ENCODE measurements around the gene PLIN5.

Gene PLIN5, protein sequence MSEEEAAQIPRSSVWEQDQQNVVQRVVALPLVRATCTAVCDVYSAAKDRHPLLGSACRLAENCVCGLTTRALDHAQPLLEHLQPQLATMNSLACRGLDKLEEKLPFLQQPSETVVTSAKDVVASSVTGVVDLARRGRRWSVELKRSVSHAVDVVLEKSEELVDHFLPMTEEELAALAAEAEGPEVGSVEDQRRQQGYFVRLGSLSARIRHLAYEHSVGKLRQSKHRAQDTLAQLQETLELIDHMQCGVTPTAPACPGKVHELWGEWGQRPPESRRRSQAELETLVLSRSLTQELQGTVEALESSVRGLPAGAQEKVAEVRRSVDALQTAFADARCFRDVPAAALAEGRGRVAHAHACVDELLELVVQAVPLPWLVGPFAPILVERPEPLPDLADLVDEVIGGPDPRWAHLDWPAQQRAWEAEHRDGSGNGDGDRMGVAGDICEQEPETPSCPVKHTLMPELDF

DNA sequence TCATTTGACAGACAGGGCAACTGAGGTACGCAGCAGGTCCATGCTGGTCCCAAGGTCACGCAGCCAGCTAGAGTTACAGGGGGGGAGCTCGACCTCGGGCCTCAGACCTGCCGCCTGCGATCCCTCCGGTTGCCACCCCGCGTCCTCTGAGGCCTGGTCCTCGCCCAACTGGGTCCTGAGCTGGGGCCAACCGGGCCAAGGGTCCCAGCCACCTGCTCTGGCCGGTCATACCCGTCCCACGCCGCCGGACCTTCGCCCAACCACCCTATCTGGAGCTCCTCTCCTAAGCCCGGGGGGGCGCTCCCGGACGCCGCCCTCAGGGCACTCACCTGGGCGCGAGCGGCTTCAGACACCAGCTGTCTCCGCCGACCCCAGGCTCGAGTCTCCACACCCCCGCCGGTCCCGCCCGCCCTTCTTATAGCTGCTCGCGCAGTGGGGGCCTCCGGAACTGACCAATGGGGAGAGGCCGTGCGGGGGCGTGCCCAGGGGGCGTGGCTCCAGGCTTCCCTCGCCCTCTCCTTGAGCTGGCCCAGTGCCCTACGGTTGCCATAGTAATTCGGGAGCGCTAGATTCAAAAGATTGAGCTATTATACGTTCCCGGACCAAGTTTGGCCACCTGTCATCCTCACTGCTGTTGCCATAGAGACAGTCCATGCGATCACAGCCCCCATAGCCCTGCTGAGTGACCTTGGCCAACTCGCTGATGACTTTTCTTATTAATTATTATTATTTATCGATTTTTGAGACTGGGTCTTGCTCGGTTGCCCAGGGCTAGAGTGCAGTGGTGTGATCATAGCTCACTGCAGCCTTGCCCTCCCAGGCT lies at the start of gene PLIN5:
Gene PLIN5, minus strand, starts transcription at position 389 of the 823 bp plus-strand sequence. CDS start 1,150 bp downstream, outside the sequence.
- peak; percentile 50 to 67 for ATAC-seq

DNA sequence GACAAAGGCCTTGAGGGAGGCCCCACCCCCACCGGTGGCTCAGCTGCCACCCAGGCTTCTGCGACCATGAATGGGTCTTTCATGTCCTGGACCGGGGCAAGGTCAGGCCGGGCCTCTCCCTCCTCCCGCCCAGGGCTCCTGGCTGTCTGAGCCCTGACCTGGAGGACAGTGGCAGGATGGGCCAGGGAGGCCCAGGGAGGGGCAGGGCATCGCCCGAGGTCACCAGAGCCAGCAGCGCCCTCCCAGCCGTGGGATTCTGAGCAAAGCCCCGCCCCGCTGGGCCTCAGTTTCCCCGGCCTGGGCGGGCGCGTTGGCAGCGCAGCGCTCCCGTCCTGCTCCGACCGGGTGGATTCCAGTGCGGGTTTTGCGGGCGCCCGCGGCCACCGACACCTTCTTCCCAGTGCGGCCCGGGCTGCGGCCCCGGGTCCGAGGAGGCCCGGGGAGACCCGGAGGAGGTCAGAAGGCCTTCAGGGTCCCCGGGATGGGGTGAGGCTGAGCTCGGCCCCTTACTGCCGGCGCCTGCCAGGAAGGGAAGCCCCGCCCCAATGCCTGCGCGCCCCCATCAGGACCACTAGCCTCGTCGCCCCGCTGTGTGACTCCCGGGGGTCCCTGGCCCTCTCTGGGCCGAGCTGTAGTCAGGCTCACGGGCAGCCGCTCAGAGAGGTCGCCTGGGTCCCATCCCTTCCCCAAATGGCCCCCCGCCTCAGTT lies 49.1 kb upstream of the PLIN5 start:
- no peak for ATAC-seq

DNA sequence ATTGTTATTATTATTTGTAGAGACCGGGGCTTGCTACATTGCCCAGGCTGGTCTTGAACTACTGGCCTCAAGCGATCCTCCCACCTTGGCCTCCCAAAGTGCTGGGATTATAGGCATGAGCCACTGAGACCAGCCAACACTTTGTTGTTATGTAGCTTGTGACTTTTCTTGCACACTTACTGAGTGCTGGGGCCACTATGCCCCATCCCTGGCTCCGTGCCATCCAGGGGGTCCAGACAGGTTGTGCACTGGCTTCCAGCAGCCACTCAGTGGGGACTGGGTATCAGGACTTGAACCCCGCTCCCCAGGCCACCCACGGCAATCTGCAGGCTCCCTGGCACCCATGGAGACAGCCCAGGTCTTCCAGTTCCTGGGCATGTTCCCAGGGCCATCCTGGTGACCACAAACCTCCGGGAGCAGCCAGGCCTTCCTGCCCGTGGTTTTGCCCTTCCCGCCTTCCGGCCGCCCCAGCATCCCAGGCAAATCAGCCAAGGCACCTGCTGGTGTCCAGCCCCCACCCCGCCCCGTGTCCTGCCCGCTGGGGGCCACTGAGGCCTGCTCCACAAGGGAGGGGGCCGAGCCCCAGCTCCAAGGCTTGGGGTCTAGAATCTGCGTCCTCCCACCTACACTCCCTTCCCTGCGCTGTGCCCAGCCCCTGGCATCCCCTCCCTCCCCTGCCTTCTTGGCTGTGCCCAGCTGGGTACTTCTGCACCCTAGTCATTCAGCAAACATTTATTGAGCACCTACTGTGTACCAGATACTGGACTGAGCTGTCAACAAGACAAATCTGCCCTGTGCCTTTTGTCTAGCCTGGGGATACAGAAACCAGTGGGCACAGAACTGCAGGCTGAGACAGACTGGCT lies 48.2 kb upstream of the PLIN5 start:
- no peak for ATAC-seq

DNA sequence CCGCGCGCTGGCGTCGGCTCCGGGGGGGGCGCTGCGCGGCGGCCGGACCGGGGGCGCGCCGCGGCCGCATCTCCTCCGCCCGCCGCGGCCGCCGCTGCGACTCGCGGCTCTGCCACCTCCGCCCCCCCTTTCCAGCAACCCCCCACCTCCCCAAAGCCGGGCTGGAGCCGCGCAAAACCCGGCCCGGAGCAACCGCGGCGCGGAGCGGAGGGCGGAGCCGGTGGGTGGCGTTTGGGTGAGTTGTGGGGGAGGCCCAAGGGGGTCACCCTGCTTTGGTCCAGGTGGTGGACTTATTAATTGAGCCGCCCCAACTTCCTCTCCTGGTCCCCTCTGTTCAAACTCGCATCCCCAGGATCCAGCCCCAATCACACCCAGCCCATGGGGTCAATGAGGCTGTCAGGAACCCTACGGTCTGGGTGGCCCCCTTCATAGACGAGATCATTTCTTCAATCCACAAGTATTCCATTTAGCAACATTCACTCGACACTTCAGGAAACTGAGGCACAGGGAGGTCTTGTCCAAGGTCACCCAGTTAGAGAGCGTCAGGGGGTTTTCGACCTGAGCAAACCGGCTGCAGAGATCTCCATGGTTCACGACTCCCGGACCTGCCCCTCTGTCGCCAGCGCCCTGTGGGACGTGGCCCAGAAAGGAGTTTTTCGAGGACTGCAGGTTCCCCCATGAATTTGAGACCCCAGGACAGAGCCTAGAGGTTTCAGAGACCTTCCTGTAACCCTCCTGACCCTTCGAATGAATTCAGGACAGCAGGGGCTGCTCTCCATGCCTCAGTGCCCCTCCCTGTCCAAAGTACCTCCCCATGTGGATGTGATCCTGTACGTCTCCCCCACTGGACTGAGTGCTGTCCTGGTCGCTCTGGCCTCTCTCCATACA lies 46.9 kb upstream of the PLIN5 start:
- peak in 1 of 2 donors; percentile 17 for ATAC-seq

DNA sequence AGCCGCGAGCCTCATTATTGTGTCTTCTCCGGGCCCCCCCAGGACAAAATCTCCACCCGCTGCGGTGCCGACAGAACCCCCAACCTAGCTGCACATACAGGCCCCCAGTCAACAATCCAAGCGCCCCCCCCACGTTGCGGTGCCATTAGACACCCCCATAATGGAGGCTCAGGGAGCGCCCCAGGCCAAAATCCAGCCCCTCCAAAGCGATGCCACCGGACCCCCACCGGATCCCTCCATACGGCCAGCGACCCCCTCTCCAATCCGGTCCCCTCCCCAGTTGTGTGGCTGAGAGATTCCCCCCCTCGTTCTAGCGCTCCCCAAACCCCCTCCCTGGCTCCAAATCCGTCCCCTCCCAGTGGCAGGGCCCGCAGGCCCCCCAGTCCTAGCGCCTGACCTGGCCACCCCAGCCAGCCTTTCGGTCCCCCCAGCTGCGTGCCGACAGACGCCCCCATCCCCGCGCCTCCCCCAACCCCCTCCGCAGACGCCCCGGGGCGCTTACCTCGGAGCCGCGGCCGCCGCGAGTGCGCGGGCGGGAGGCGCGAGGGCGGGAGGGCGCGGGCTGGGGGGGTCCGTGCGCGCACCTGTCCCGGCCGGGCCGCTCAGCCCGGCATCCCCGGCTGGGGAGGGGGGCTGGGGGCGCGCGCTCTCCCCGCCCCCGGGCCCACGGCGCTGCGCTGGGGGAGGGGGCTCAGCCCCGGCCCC lies 46.1 kb upstream of the PLIN5 start:
- no peak for ATAC-seq

DNA sequence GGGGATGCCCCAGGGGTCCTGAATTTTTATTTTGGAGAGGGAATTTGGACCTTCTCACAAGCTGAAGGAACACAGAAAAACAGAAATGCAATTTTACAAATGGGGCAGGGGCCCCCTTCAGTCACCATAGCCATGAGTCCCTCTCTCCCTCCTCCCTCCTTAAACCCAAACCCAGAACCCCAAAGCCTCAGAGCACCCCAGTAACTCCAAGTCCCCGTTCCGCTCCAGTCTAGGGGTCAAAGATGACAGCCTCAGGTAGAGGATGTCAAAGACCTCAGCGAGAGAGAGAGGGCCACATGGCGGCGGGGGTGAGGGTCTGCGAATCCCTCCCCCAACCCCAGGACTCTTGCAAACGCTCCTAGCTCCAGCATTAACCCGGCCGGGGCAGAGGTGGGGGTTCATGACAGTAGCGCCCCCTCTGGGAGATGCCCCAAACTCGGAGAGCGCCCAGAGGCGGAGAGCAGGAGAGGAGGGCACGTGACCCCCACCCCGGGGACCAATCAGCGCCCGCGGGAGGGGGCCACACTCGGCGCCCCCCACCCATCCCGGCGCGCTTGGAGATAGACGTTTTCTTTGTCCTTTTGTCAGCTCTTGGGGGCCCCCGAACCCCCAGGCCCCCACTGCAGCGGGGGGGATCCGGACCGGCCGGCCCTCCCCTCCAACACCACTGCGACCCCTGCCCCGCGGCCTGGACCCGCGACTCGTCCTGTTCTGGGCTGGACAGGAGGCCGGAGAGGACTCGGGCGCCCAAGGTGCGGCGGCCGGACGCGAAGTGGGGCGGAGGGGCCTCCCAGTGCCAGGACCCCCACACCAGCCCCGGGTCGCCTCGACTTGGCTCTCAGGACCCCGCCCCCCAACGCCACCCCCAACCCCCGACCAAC lies 45.2 kb upstream of the PLIN5 start:
- no peak for ATAC-seq

DNA sequence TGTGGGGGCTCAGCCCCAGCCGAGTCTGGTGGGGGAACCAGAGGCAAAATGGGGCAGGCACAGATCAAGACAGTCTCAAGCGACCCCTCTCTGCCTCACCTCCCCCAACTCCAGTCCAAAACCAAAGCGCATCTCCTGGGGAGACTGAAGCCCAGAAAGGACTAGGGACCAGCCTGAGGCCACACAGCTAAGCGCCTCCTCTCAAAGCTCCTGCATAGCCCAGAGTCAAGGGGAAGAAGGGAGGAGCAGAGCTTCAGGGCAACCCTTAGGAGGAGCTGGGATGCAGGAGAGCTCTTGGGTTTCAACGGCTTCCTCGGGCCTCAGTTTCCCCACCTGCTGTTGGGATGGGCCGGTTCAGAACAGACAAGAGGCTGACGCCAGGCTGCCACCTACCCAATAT lies 44.4 kb upstream of the PLIN5 start:
- no peak for ATAC-seq

DNA sequence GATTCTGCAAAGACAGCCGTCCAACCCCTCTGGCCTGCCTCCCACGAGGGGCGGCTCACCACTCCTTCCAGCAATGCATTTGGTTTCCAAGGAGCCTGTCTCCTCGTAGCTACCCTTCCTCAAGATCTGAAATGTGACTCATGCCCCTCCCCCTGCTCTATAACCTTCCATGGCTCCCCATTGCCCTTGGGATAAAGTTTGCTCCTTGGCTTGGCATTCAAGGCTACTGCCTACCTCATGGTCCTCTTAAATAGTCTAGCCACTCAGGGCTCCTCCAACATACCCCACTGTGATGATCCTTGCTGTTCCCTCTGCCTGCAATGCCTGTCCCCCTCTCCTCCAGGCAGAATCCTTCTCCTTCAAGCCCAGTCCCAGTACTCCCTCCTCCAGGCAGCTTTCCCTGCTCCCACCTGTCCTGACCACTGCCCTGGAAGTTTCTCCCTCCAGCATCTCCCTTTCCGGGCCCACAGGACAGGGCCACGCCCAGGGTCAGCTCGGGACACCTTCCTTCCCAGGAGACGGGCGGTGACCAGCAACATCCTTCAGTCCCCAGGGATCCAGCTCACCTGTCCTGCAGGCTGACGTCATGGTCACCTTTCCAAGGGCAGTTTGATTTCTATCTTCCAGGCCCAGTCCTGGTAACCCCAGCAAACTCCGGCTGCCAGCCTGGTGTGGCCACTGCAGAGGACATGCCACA lies 43.7 kb upstream of the PLIN5 start:
- no peak for ATAC-seq

DNA sequence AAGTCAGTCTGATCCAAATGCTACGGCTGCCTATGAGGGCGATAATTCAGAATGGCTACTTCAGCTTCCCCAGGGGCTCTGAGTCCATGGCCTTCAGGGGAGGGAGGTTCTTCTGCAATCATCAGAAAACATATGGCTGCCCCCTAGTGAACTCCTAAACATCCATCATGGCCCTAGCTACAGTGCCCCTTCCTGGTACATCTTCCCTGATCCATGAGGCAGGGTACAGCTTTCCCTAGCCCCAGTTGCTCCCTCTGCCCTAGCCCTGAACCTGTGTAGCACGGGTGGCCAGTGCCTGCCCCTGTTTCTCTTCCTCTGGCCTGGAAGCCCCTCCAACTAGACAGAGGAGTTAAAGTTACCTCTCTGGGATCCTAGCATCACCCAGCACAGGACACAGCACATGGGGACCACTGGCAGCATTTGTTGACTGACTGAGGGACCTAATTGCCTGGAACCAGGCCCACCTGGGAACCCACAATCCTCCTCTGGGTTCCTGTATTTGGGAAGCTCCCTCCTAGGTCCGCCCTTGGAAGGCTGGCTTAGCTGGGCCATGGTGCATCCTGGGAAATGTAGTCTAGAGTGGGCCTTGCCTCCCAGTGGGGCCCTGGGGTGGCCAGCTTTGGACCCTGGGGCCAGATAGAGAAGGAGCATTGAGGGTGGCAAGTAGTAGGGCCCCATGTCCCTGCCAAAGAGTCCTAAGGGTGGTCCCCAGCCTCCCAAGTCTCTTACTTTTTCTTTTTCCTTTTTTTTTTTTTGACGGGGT lies 42.2 kb upstream of the PLIN5 start:
- no peak for ATAC-seq

DNA sequence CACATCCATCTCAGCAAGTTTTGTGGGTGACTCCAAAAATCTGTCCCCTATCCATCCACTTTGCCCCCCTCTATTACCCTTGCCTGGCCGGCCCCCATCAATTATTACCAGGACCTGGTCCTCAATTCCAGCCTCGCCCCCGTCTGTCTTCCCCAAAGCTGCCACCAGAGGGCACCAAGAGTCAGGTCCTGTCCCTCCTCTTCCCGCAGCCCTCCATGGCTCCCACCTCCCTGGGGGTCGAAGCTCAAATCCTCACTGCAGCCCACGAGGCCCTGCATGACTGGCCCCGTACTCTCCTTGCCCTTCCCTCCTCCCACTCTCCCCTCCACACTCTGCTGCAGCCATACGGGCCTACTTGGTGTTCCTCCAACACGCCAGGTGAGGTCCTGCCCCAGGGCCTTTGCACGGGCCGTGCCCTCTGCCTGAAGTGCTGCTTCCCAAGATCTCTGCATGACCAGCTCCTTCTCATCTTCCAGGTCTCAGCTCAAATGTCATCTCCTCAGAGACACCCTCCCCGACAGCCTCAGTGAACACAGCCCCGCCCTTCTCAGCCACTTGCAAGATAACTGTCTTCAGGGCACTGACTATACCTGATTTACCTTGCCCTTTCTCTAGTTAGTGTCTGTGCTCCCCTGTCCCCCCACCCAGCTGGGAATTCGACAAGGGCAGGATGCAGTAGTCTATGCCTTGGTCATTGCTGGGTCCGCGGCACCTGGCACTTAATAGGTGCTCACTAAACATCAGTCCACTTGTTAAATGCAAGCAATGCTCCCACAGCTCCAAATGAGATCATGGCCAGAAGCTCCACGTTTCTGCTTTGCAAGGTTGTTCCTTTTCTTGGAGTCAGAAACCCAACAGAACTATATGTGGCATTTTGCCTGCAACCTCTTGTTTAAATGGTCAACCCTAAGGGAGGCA lies 41.3 kb upstream of the PLIN5 start:
- ATAC-seq, result no peak

DNA sequence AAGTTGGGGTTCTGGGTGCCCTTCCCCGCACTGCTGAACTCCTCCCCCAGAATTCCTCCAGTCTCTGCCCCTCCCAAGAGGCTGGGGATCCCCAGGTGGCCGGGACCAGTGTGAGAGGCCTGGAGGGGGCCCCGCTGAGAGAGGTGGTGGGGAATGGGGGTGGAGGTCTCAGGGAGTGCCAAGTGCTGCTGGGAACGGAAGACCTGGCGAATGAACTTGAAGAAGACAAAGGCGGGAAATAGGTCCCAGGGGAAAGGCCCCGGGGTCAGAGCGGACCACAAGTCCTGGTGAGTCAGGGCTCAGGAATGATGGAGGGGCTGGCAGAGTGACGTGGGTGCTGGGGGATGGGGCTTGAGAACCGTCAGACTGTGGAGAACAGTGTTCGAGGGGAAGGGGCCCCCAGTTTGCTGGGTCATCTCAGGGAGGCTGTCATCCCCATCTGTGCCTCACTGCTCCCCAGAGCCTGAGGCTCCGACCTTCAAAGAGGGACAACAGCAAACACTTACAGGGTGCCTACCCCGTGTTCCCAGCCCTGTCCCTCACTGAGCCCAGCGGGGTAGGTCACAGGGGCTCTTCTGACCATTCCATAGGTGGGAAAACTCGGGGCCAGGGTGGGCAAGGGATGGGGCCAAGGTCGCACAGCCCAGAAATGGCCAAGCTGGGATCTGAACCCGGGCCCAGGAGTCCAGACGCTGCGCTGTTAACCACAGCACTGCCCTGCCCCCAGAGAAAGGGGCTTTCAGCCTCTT lies 40.4 kb upstream of the PLIN5 start:
- no peak for ATAC-seq

DNA sequence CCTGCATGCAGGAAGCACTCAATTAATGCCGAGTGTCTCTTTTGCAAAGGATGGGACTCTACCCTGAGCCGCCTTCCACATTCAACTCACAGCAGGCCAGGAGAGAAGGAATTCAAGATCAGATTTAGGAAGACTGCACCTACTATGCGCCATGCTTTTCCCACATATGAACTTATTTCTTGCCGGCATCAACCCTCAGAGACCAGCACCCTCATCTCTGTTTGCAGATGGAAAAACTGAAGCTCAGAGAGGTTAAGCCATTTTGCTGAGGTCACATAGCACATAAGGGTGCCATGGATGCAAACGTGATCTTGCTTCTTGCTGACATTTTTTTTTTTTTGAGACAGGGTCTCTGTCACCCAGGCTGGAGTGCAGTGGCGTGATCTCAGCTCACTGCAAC lies 38.7 kb upstream of the PLIN5 start:
- ATAC-seq, result no peak

DNA sequence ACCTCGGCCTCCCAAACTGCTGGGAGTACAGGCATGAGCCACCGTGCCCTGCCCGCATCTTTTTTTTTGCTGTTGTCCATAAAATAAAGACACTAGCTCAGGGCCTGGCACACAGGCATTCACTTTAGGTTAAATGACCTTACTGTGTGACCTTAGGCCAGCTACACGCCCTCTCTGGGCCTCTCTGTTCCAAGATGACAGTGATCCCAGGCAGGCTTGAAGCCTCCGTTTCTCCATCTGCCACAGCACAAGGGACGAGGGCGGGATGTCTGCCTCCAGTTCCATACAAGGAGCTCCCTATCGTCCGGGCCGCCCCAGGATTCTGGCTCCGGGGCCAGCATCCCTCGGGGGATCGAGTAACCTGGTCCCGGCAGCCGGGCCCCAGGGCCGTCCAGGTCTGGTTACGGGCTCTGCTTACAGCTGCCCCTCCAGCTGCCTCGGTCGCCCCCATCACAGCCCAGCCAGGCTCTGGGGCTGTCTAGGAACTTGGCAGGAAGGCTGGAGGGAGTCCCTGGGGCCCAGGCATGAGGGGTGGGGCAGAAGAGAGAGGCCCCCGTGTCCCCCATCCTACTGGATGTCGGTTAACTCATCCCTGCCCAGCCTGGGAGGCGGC lies 36.4 kb upstream of the PLIN5 start:
- ATAC-seq, result no peak

DNA sequence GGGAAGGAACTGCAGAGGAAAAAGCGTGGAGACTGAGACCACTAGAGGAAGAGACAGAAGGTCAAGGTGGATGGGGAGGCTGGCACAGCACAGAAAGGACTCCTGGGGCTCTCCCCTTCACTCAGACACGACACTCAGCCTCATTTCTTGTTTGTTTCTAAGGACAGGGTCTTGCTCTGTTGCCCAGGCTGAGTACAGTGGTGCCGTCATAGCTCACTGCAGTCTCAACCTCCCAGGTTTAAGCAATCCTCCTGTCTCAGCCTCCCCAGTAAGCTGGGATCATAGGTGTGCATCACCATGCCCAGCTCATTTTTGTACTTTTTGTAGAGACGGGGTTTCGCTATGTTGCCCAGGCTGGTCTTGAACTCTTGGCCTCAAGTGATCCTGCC lies 35.9 kb upstream of the PLIN5 start:
- no peak for ATAC-seq

DNA sequence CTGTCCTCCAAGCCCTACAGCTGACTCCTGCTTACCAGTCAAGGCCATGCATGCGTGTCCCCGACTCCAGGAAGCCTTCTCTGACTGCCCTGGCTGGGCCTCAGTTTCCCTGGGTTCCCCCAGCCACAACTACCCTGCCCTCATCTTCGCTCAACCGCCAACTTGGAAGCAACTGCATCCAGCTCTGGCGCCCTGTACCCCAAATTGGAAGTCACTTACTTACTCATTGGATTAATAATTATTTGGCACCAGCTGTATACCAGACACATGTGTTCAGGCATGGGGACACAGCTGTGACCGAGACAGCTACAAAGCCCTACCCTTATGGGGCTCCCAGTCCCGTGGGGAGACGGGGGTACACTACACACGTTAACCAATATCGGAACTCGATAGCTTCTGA lies 35.4 kb upstream of the PLIN5 start:
- no peak for ATAC-seq

DNA sequence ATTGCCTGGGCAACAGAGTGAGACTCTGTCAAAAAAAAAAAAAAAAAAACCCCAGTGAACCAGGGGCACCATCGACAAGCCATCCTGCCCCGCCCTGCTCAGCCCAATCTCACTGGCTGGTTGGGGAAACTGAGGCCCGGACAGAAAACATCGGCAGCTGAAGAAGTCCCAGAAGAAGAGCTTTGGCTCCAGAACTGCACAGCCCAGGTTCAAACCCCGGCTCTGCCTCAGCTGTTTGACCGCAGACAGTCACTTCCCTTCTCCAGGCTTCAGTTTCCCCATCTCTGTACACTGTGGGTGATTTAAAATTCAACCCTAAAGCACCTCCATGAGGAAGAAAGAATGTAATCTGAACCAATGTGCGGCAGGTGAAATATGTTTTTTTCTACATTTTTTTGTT lies 33.9 kb upstream of the PLIN5 start:
- no peak for ATAC-seq

Measured in activated CD4-positive, CD25-positive, alpha-beta regulatory T cell treated with anti-CD3 and anti-CD28 coated beads, Interleukin-2, amount 50 U/mL, for 24 hours (primary cell).